Stimulated activated CD8-positive, alpha-beta memory T cell treated with anti-CD3 and anti-CD28 coated beads, Interleukin-15, amount 100 ng/mL, for 4 hours (primary cell): ENCODE data around the gene LRRC58.
"Not testable (repeated sequence)": the region's sequence is repeated elsewhere in the genome, so short reads cannot be mapped to it uniquely, and the experiment has no call there.

Experiments
- DNase-seq, 2 donors: peaks; one replicate each; pipeline ENCODE4 v3.0.0-alpha.2; 2020; ENCODE audit warnings: low read depth in 2 of 2

Gene LRRC58

DNA sequence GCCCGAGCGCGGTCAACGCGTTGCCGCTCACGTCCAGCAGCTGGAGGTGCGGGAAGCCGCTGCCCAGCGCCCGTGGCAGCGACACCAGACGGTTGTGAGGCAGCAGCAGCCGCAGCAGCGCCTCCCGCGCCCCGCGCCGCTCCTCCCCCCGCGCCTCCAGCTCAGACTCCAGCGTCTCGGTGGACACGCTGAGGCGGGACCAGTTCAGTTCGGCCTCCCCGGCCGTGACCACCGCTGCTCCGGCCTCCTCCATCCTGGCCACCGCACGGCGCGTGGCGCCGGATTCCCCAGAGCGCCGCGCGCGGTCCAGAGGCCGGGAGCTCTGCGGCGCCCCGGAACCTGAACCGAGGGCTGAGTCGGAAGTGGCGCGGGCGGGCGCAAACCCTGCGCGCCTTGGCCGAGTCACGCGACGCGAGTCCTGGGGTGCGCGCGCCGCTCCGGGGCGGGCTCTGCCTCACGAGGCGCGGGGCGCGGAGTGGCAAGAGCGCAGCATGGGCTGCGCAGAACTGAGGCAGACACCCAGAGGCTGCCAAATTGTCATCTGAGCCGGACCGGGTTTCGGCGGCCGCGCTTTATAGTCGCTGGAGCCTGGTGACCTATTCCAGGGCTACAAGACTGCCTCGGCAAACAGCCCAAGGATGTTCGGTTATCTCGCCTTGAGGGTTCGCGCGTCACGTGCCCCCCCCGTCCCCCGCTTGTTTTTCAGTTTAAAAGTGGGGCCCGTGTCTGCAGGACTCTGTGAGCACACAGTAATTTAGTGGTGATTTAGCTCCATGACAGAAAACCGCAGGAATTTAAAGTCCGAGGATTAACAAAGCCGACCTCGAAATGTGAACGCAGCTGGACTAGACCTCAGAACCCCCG is at the start of gene LRRC58:
LRRC58 (minus strand) TSS at position 364 of the 864 bp plus-strand sequence; CDS start at position 253, 111 bp downstream.
- peak; percentile 67 to 74 for DNase-seq

DNA sequence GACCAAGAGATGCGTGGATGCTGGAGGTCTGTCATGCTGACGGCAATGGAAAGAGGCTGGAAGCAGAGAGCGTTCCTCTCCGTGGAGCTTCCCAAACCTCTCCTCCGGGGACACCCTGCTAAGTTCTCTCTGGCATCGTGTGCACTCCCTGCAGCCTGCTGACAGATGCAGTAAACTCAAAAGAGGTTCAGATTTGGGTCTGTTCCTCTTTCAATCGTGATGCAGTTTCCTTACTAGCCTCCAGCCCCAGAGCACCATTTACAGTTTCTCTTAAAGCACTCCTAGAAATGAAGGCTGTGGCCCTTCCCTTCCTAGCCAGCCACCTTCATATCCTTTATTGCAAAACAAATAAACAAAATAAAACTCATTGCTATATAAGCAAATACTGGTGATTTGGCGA is 47.3 kb upstream of the LRRC58 start:
- no peak for DNase-seq

DNA sequence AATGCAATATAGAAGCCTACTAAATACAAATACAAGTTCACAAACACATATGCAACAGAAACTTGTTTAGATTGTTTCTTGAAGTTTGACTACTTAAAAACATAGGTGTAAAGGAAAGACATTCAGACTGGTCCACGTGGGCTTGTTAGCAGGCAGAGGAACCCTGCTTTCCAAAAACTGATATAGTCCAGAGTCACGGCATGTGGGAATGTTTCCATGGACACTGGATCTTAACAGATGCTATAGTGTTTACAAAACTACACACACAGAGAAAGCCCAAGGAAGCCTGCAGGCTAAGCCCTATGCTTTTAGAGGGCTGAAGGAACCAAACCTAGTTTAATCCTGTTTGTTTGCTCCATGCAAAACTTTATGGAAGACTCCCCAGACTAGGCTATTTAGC is 45.2 kb upstream of the LRRC58 start:
- no peak for DNase-seq

DNA sequence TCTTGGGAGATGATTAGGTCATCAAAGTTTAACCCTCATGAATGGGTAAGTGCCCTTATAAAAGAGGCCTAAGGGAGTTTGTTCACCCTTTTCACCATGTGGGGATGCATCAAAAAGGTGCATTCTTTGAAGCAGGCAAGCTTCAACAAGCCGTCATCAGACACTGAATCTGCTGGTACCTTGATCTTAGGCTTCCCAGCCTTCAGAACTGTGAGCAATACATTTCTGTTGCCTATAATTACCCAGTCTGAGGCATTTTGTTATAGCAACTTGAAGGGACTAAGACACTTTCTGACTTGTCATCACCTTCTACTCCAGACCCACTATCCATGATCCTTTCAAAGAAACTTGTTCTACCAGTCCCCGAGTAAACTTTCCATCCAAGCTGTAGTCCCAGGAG is 44.6 kb upstream of the LRRC58 start:
- DNase-seq, result no peak

DNA sequence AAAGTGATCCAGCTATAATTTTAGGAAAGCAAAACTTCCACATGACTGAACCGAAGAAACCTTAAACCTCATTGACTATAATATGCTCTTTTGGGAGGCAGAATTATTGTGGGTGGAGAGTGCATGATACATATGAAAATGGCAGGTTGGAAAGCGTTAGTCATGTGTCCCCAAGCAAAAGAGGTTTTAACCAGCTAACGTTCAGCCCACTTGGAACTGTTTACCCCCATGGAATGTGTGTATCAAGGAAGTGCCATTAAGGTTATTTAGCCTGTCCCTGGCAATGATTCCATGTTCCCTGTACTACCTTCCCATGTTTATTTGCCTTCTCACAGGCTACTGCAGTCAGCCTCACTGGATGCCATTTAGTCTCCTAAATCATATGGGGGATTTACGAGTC is 44.1 kb upstream of the LRRC58 start:
- no peak for DNase-seq

DNA sequence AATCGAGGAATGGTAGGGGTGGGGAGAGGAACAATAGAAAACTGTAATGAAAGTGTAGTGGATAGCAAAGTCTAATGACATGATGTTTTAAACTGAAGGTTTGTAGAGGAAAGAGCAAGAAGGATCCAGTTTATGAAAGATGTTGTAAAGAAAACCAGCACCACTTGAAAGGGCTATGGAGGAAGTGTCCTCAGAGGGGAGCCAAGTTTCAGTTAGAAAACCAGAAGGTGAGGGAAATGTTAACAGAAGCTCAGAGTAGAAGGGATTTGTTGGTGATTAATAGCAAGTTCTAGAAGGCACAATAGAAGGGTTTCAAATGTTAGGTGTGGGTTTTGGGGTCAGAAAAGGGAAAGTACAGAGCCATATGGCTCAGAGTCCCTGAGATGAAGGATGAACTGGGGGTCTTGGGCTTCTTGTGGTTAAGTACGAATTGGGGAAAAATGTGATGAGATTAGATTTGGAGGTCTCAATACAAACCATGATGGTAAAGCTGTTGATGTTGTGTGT is 33.8 kb upstream of the LRRC58 start:
- DNase-seq, result no peak

DNA sequence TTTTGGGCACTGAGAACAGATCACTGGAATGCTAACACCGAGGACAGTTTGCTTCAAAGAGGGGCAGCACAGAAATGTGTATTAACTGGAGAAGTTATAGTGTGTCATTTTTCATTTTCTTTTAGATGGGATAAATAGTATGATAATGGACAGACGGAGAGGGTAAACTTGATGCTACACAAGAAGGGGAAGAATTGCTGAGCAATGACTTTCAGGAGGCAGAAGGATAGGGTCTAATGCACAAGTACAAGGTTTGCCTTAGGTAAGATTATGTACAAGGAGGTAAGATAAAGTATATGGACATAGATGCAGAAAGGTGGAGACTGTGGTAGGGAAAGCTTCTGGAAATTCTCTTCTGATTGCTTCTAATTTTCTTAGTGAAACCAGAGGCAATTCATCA is 32.3 kb upstream of the LRRC58 start:
- no peak for DNase-seq

GRCh38 chr3:120377948-120378347 is 28.8 kb upstream of the LRRC58 start:
- not testable (repeated sequence) for DNase-seq

DNA sequence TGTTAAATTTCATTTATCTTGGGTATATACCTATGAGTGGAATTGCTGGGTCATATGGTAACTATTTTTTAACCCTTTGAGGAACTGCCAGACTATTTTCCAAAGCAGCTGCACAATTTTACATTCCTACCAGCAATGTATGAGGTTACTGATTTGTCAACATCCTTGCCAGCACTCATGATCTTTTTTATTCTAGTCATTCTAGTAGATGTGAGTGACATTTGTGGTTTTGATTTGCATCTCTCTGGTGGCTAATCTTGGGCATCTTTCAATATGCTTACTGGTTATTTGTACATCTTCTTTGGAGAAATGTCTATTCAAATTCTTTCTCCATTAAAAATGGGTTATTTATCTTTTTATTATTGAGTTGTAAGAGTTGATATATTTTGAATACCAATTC is 21.3 kb upstream of the LRRC58 start:
- no peak for DNase-seq

- DNase-seq, result no peak
Observed at GRCh38 chr3:120369037-120369467, 19.9 kb upstream of the LRRC58 start.

GRCh38 chr3:120368172-120368571 is 19.0 kb upstream of the LRRC58 start:
- DNase-seq, result no peak

GRCh38 chr3:120364821-120365220 is 15.7 kb upstream of the LRRC58 start:
- DNase-seq, result no peak

GRCh38 chr3:120364101-120364500 is 14.9 kb upstream of the LRRC58 start:
- no peak for DNase-seq

GRCh38 chr3:120357807-120358206 is 8.7 kb upstream of the LRRC58 start:
- DNase-seq, result no peak

DNA sequence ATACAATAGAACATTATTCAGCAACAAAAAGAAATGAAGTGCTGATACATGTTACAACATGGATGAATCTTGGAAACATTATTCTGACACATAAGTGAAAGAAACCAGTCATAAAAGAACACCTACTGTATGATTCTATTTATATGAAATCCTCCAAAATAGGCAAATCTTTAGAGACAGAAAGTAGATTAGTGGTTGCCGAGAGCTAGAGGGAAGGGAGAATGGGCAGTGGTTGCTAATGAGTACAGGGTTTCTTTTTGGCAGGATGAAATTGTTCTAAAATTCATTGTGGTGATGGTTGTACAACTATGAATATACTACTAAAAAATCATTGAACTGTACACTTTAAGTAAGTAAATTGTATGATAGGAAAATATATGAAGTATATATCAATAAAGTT is 6.3 kb upstream of the LRRC58 start:
- DNase-seq, result no peak

DNA sequence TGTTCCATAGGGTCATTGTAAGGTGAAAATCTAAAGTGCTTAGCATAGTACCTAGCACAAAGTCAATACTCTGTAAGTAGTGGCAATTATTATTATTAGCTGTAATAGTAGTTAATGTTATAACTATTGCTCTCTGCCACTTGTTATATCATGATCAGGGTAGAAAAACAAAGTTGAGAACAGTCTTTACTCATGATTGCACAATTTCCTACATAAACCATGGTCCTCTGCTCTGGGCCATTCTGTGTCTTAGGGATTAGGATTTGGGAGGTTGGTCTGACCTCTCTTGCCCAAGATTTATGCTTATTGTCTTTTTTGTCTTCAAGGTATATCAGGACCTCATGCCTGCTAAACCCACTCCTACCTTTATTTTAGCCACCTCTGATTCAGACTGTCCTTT is 4.3 kb upstream of the LRRC58 start:
- no peak for DNase-seq

GRCh38 chr3:120352017-120352416 is 2.9 kb upstream of the LRRC58 start:
- DNase-seq, result no peak

- DNase-seq, result no peak
Observed at GRCh38 chr3:120350401-120350941, 1.3 kb upstream of the LRRC58 start.

GRCh38 chr3:120349855-120350125 is 636 bp upstream of the LRRC58 start:
- DNase-seq, result no peak

- DNase-seq, result peak in 1 of 2 donors; percentile 19
Observed at GRCh38 chr3:120348065-120348990, 826 bp downstream of the LRRC58 start.

- no peak for DNase-seq
Observed at GRCh38 chr3:120344349-120344748, 4.8 kb downstream of the LRRC58 start.

DNA sequence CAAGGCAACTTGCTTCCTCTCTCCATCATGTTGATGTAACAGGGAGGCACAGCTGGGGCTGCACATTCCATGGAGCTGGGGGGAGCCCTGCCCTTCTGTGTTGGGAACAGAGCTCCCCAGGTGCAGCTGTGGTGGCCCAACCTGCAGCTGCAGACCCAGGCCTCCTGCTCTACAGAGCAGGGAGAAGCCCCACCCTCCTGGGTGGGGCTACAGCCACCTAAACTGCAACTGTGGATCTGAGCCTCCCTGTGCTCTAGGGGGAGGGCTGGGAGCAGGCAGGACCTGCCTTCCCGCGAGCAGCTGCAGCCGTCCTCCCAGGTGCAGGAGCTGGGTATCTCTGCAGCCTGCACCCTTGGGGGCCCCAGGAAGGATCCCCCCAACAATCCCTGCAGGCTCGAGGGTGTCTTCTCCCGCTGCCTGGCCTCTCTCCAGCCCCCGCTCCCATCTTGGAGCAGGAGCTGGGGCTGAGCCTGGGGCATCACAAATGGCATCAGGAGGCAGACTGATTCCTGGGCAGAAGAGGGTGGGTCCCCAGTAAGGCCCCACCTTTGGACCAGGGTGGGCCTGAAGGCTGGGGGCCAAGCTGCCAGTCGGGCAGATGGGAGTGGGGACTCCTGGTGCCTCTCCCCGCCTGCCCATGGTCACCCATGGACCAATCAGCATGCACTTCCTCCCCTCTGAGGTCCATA is 7.4 kb downstream of the LRRC58 start:
- no peak for DNase-seq
